ENCODE measurements around the gene SHMT2.

SHMT2 gene

DNA sequence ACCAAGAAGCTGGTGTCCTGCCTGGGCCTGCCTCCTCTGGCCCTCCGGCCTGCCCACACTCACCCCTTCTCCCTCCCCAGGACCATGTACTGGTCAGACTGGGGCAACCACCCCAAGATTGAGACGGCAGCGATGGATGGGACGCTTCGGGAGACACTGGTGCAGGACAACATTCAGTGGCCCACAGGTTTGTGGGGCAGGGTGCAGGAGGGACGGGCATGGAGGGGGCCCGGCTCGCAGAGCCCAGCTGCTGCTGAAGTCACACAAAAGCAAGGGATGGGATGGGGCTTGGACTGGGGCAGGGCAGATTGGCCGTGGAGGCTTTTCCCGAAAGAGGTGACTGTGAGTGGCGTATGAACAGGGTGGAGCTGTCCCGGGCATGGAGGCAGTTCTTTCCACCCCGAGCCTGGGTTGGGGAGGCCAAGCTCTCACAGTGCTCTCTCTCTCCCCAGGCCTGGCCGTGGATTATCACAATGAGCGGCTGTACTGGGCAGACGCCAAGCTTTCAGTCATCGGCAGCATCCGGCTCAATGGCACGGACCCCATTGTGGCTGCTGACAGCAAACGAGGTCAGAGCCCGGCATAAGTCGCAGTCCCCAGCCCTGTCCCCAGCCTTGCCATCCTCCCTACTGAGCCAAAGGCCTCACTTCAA lies 20.8 kb upstream of the SHMT2 start:
- DNase-seq (ENCODE audit: low read depth) = no peak
- TF ChIP-seq, protein P1, sequence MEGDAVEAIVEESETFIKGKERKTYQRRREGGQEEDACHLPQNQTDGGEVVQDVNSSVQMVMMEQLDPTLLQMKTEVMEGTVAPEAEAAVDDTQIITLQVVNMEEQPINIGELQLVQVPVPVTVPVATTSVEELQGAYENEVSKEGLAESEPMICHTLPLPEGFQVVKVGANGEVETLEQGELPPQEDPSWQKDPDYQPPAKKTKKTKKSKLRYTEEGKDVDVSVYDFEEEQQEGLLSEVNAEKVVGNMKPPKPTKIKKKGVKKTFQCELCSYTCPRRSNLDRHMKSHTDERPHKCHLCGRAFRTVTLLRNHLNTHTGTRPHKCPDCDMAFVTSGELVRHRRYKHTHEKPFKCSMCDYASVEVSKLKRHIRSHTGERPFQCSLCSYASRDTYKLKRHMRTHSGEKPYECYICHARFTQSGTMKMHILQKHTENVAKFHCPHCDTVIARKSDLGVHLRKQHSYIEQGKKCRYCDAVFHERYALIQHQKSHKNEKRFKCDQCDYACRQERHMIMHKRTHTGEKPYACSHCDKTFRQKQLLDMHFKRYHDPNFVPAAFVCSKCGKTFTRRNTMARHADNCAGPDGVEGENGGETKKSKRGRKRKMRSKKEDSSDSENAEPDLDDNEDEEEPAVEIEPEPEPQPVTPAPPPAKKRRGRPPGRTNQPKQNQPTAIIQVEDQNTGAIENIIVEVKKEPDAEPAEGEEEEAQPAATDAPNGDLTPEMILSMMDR (IDR thresholded peaks at IDR 0.05; ENCODE audit: insufficient read depth, low read depth, low read length, missing control alignments) = no peak
- no peak overlapping the region for H3K4me3 ChIP-seq (ENCODE audit: low read depth, low read length)

DNA sequence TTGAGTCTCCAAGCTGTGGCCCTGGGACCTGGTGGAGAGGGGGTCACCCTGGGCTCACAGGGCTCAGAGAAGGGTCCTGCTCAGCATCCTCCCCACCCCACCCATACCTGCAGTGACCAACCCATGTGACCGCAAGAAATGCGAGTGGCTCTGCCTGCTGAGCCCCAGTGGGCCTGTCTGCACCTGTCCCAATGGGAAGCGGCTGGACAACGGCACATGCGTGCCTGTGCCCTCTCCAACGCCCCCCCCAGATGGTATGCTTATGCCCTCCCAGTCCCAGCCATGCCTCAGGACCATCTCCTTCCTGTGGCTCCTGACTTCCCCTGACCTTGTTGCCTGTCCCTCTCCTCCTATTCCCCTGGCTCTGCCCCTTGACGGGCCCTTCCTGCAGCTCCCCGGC lies 19.6 kb upstream of the SHMT2 start:
- TF ChIP-seq, protein P1 (IDR thresholded peaks at IDR 0.05; ENCODE audit: insufficient read depth, low read depth, low read length, missing control alignments) = no peak
- H3K4me3 ChIP-seq (ENCODE audit: low read depth, low read length) = no peak overlapping the region
- DNase-seq (ENCODE audit: low read depth) = no peak

DNA sequence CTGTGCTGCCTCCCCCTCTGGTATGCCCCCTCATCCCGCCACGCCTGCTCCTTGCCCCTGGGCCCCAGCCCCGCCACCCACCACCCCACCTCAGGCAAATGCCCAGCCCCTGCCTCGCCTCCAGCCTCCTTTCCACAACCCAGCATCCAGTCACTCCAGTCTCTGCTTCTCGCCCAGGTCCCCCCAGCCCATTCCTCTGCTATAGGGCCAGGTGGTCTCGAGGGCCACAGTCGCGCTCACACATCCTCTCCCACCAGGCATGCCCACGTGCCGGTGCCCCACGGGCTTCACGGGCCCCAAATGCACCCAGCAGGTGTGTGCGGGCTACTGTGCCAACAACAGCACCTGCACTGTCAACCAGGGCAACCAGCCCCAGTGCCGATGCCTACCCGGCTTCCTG lies 19.1 kb upstream of the SHMT2 start:
- TF ChIP-seq, protein P1 (IDR thresholded peaks at IDR 0.05; ENCODE audit: insufficient read depth, low read depth, low read length, missing control alignments) = no peak
- DNase-seq (ENCODE audit: low read depth) = no peak
- no peak overlapping the region for H3K4me3 ChIP-seq (ENCODE audit: low read depth, low read length)

DNA sequence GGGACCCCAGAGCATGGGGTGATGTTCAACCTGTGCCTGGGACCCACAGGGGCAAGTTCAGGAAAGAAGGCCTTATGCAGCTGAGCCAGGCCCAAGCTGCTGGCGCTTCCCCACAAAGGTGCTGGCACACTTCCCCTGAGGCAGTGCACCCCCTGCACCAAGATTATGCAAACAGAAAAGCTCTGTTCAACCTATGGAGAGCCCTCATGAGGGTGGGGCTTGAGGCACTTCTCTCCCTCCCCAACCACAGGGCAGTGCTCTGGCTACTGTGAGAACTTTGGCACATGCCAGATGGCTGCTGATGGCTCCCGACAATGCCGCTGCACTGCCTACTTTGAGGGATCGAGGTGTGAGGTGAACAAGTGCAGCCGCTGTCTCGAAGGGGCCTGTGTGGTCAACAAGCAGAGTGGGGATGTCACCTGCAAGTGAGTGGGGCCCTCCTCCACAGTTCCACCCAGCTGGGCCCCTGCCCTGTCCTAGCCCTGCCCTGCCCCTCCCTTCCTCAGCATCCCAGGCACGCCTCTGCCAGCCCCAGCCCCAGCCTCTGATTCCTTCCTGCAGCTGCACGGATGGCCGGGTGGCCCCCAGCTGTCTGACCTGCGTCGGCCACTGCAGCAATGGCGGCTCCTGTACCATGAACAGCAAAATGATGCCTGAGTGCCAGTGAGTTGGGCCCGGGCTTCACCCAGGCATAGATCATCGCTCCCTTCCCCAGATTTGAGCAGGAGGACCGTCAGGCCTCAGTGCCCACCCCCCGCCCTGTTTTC lies 18.4 kb upstream of the SHMT2 start:
- TF ChIP-seq, protein P1 (IDR thresholded peaks at IDR 0.05; ENCODE audit: insufficient read depth, low read depth, low read length, missing control alignments) = no peak
- no peak overlapping the region for H3K4me3 ChIP-seq (ENCODE audit: low read depth, low read length)
- DNase-seq (ENCODE audit: low read depth) = no peak

DNA sequence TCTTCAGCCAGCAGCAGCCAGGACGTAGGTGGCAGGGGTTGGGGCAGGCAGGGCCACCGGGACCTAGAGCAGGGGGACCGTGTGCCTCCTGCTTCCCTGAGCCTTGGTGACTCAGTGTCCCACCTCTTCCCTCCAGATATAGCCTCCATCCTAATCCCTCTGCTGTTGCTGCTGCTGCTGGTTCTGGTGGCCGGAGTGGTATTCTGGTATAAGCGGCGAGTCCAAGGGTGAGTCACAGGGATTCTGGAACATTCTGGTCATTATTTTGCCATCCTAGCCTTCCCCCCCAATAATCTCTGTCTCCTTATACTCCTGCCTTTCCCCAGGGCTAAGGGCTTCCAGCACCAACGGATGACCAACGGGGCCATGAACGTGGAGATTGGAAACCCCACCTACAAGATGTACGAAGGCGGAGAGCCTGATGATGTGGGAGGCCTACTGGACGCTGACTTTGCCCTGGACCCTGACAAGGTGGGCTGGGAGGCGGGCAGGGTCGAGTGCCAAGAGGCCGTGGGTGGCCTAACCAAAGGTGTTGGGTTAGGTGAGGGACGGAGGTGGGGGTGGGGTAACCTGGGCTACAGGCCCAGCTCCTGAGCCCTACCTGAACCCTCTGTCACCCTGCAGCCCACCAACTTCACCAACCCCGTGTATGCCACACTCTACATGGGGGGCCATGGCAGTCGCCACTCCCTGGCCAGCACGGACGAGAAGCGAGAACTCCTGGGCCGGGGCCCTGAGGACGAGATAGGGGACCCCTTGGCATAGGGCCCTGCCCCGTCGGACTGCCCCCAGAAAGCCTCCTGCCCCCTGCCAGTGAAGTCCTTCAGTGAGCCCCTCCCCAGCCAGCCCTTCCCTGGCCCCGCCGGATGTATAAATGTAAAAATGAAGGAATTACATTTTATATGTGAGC lies 17.5 kb upstream of the SHMT2 start:
- DNase-seq (ENCODE audit: low read depth) = no peak
- TF ChIP-seq, protein P1 (IDR thresholded peaks at IDR 0.05; ENCODE audit: insufficient read depth, low read depth, low read length, missing control alignments) = no peak
- no peak overlapping the region for H3K4me3 ChIP-seq (ENCODE audit: low read depth, low read length)

DNA sequence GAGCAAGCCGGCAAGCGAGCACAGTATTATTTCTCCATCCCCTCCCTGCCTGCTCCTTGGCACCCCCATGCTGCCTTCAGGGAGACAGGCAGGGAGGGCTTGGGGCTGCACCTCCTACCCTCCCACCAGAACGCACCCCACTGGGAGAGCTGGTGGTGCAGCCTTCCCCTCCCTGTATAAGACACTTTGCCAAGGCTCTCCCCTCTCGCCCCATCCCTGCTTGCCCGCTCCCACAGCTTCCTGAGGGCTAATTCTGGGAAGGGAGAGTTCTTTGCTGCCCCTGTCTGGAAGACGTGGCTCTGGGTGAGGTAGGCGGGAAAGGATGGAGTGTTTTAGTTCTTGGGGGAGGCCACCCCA lies 16.8 kb upstream of the SHMT2 start:
- TF ChIP-seq, protein P1 (IDR thresholded peaks at IDR 0.05; ENCODE audit: insufficient read depth, low read depth, low read length, missing control alignments) = no peak
- DNase-seq (ENCODE audit: low read depth) = no peak
- no peak overlapping the region for H3K4me3 ChIP-seq (ENCODE audit: low read depth, low read length)
